Natural killer cell (primary cell): ENCODE results near the gene RSAD2. TPM values are rescaled to one million over a fixed set of nuclear protein-coding genes. Genes with fewer than 3 reads are reported as not detected.
"Not testable (repeated sequence)": the region's sequence is repeated elsewhere in the genome, so short reads cannot be mapped to it uniquely, and the experiment has no call there.

Experiments
- ATAC-seq, 3 donors: fragments of 150-1000 bp in 2 of 3; fragments of 200-7000 bp in 1 of 3; cut with Tn5 transposase; 1 replicate in 1 of 3; 2 replicates in 2 of 3; pipeline ENCODE4 v1.10.0; 2021; ENCODE audit warnings: mild to moderate bottlenecking in 2 of 3, moderate library complexity in 2 of 3
- DNase-seq, 2 donors: peaks; one replicate each; pipeline versions ENCODE4 v3.0.0 to v3.0.0-alpha.2; 2013 to 2021; ENCODE audit warnings: mixed read lengths in 1 of 2
- H3K27ac ChIP-seq: one replicate; pipeline ENCODE4 v1.5.1; 2013; ENCODE audit warnings: mild to moderate bottlenecking, low read length
- H3K27me3 ChIP-seq: one replicate; pipeline ENCODE4 v1.6.1; 2013; ENCODE audit warnings: low read length; ENCODE audit not compliant: control insufficient read depth, insufficient read depth
- H3K36me3 ChIP-seq: one replicate; pipeline ENCODE4 v1.6.1; 2013; ENCODE audit warnings: low read length; ENCODE audit not compliant: control insufficient read depth, insufficient read depth
- H3K4me1 ChIP-seq: one replicate; pipeline ENCODE4 v1.6.1; 2013; ENCODE audit warnings: low read length; ENCODE audit not compliant: control insufficient read depth, insufficient read depth
- H3K4me3 ChIP-seq: one replicate; pipeline ENCODE4 v1.5.1; 2013; ENCODE audit warnings: low read length
- H3K9me3 ChIP-seq: one replicate; pipeline ENCODE4 v1.6.1; 2013; ENCODE audit warnings: low read length; ENCODE audit not compliant: control insufficient read depth, insufficient read depth
- H3K27ac Mint-ChIP-seq, 2 donors: one replicate each; pipeline ENCODE4 v1.8.0; 2022; ENCODE audit warnings: mild to moderate bottlenecking in 2 of 2, mixed read lengths in 2 of 2, moderate library complexity in 1 of 2
- H3K27me3 Mint-ChIP-seq, 2 donors: one replicate each; pipeline ENCODE4 v1.8.0; 2022; ENCODE audit warnings: low read depth in 2 of 2, mixed read lengths in 2 of 2
- H3K36me3 Mint-ChIP-seq: one replicate; pipeline ENCODE4 v1.8.0; 2022; ENCODE audit warnings: mixed read lengths
- H3K4me1 Mint-ChIP-seq, 2 donors: one replicate each; pipeline ENCODE4 v1.8.0; 2022; ENCODE audit warnings: mixed read lengths in 2 of 2
- H3K4me3 Mint-ChIP-seq: one replicate; pipeline ENCODE4 v1.8.0; 2022; ENCODE audit warnings: mild to moderate bottlenecking, moderate library complexity, mixed read lengths
- H3K9me3 Mint-ChIP-seq, 2 donors: one replicate each; pipeline ENCODE4 v1.8.0; 2022; ENCODE audit warnings: mixed read lengths in 2 of 2
- WGBS: methylation state at CpG from one replicate; pipeline ENCODE4 v1.1.7; 2013; ENCODE audit warnings: missing lambda C conversion rate; ENCODE audit not compliant: insufficient coverage; 5-methylcytosine and 5-hydroxymethylcytosine counted together
- intact Hi-C: fragments of 100-400 bp; cut with micrococcal nuclease; formaldehyde crosslinking; loops from one replicate; pipeline ENCODE4 v1.14.2; 2022
- total RNA-seq, 4 donors: library from RNA; stranded (reverse); fragments of 120-200 nt in 1 of 4; gene quantifications; one replicate each; pipeline versions ENCODE4 v1.2.3 to v1.2.4, GENCODE V29; 2013 to 2022
- TF ChIP-seq, protein P1 (sequence below): fragments of 200-600 bp; IDR thresholded peaks from one replicate; pipeline ENCODE4 v1.8.0; 2022; ENCODE audit warnings: antibody characterized with exemption

Gene RSAD2
- total RNA-seq, 3 donors from 2014 or later (not counting 1 experiment from before 2014, with no cell fraction given), result 7.9 to 12.0 (median 9.4) TPM

DNA sequence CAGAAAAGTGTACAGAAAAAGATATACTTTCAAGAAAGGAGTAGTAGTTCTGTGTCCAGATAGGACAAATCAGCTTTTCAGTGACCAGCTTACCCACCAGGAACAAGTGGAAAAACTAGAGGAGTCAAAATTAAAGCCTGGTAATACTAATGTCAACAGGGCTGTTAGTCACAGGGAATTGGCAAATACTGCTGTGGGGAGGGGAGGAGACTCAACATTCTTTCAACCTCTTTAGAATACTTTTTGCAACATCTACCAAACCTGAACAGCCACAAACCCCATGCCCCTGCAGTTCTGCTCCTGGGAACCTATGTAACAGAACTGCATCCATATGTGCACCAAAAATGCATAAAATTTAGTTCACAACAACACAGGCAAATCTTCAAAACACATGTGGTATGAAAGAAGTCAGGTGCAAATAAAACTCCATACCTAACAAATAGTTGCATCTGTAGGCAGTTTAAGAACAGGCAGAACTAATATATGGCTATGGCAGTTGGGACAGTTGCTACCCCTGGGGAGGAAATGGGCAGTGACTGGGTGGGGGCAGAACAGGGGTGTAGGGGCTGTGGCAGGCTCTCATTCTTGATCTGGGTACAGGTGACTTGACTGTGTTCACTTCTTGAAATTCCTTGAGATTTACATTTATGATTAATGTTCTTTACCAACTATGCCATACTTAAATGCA, 21.6 kb upstream of the RSAD2 start:
- ATAC-seq, result no peak
- no peak overlapping the region for H3K27ac Mint-ChIP-seq
- Histone ChIP-seq H3K36me3 (peaks cover 23% of the 10 kb centered on the region), H3K27me3 (no peaks in the 10 kb centered on the region), H3K4me1 (peaks cover 1% of the 10 kb centered on the region), H3K9me3 (peaks cover 7% of the 10 kb centered on the region), H3K27ac (no peak overlapping the region), H3K4me3 (no peak overlapping the region)
- DNase-seq, result no peak
- peaks cover 3 to 4% of the 10 kb centered on the region in 2 donors for H3K4me1 Mint-ChIP-seq
- TF ChIP-seq, protein P1, sequence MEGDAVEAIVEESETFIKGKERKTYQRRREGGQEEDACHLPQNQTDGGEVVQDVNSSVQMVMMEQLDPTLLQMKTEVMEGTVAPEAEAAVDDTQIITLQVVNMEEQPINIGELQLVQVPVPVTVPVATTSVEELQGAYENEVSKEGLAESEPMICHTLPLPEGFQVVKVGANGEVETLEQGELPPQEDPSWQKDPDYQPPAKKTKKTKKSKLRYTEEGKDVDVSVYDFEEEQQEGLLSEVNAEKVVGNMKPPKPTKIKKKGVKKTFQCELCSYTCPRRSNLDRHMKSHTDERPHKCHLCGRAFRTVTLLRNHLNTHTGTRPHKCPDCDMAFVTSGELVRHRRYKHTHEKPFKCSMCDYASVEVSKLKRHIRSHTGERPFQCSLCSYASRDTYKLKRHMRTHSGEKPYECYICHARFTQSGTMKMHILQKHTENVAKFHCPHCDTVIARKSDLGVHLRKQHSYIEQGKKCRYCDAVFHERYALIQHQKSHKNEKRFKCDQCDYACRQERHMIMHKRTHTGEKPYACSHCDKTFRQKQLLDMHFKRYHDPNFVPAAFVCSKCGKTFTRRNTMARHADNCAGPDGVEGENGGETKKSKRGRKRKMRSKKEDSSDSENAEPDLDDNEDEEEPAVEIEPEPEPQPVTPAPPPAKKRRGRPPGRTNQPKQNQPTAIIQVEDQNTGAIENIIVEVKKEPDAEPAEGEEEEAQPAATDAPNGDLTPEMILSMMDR, result no peak
- H3K27me3 Mint-ChIP-seq, result no peaks in the 10 kb centered on the region
- peaks cover 2 to 6% of the 10 kb centered on the region in 2 donors for H3K9me3 Mint-ChIP-seq
- no peak overlapping the region for H3K4me3 Mint-ChIP-seq
- H3K36me3 Mint-ChIP-seq, result peaks cover 42% of the 10 kb centered on the region
- intact Hi-C loops, result no loop called here

DNA sequence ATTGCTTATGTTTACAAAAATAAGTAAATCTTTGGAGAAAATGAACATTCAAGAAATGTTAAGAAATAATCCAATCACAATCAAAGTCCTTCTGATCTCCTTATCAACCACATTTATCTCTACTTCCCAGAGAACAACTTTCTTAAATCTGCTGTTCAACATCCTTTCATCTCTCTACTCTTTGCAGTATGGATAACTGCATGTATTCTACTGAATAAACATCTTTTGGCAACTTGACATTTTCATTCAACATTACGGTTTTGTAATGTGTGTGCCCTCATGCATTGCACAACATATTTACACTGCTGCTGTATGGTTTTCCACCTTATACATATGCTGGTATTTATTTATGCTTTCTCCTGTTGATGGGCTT, 21.0 kb upstream of the RSAD2 start:
- 63% methylated on average over 1 of the region's 1 CpG for WGBS
- peaks cover 21% of the 10 kb centered on the region for H3K36me3 ChIP-seq
- peaks cover 42% of the 10 kb centered on the region for H3K36me3 Mint-ChIP-seq

DNA sequence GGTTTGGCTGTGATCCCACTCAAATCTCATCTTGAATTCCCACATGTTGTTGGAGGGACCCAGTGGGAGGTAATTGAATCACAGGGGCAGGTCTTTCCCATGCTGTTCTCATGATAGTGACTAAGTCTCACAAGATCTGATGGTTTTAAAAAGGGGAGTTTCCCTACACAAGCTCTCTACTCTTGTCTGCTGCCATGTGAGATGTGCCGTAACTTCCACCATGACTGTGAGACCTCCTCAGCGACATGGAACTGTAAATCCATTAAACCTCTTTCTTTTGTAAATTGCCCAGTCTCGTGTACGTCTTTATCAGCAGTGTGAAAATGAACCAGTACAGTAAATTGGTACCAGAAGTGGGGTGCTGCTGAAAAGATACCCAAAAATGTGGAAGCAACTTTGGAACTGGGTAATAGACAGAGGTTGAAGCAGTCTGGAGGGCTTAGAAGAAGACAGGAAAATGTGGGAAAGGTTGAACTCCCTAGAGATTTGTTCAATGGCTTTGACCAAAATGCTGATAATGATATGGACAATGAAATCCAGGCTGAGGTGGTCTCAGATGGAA, 19.0 kb upstream of the RSAD2 start:
- Mint-ChIP-seq H3K36me3 (peaks cover 36% of the 10 kb centered on the region), H3K4me1 (peaks cover 8 to 12% of the 10 kb centered on the region in 2 donors)
- H3K27me3 ChIP-seq, H3K27me3 Mint-ChIP-seq, H3K9me3 Mint-ChIP-seq, intact Hi-C loops, ATAC-seq, DNase-seq, H3K9me3 ChIP-seq, H3K27ac ChIP-seq, H3K4me3 Mint-ChIP-seq, H3K27ac Mint-ChIP-seq, H3K4me3 ChIP-seq, H3K4me1 ChIP-seq: not testable (repeated sequence)
- H3K36me3 ChIP-seq, result peaks cover 27% of the 10 kb centered on the region
- 100% methylated on average over 4 of the region's 4 CpGs for WGBS

More for the DNA sequence above, 21.0 kb upstream of the RSAD2 start:
- TF ChIP-seq, protein P1, result no peak
- Mint-ChIP-seq H3K4me3 (no peak overlapping the region), H3K27me3 (no peaks in the 10 kb centered on the region), H3K4me1 (peaks cover 0 to 1% of the 10 kb centered on the region in 2 donors), H3K27ac (no peak overlapping the region), H3K9me3 (peaks cover 2 to 6% of the 10 kb centered on the region in 2 donors)
- intact Hi-C loops, result no loop called here
- H3K27ac ChIP-seq, result no peak overlapping the region
- ATAC-seq, result no peak
- H3K27me3 ChIP-seq, result no peaks in the 10 kb centered on the region
- H3K9me3 ChIP-seq, result peaks cover 7% of the 10 kb centered on the region
- no peak for DNase-seq
- no peaks in the 10 kb centered on the region for H3K4me1 ChIP-seq
- no peak overlapping the region for H3K4me3 ChIP-seq

DNA sequence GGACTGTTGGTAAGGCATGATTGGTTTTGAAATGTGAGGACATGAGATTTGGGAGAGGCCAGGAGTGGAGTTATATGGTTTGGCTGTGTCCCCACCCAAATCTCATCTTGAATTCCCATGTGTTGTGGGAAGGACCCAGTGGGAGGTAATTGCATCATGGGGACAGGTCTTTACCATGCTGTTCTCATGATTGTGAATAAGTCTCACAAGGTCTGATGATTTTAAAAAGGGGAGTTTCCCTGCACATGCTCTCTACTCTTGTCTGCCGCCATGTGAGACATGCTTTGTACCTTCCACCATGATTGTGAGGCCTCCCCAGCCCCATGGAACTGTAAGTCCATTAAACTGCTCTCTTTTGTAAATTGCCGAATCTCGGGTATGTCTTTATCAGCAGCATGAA, 17.3 kb upstream of the RSAD2 start:
- Mint-ChIP-seq H3K27ac (no peak overlapping the region), H3K36me3 (peaks cover 28% of the 10 kb centered on the region), H3K4me1 (peaks cover 15 to 20% of the 10 kb centered on the region in 2 donors), H3K4me3 (no peak overlapping the region), H3K27me3 (no peaks in the 10 kb centered on the region), H3K9me3 (peaks cover 2 to 6% of the 10 kb centered on the region in 2 donors)
- Histone ChIP-seq H3K36me3 (peaks cover 27% of the 10 kb centered on the region), H3K27me3 (no peaks in the 10 kb centered on the region), H3K4me1 (peaks cover 11% of the 10 kb centered on the region), H3K27ac (no peak overlapping the region), H3K4me3 (no peak overlapping the region), H3K9me3 (peaks cover 7% of the 10 kb centered on the region)
- 100% methylated on average over 3 of the region's 3 CpGs for WGBS
- TF ChIP-seq, protein P1, result no peak
- no peak for DNase-seq
- ATAC-seq, result no peak
- intact Hi-C loops, result no loop called here
